ENCODE measurements around the gene PANK4. TPM values are rescaled to one million over a fixed set of nuclear protein-coding genes. Genes with fewer than 3 reads are reported as not detected.

PANK4 gene
- total and polyA plus RNA-seq, 2 of the 8 experiments (the other 6 are each of a cell fraction or from before 2014, with no cell fraction given): 20.1 to 29.7 TPM

DNA sequence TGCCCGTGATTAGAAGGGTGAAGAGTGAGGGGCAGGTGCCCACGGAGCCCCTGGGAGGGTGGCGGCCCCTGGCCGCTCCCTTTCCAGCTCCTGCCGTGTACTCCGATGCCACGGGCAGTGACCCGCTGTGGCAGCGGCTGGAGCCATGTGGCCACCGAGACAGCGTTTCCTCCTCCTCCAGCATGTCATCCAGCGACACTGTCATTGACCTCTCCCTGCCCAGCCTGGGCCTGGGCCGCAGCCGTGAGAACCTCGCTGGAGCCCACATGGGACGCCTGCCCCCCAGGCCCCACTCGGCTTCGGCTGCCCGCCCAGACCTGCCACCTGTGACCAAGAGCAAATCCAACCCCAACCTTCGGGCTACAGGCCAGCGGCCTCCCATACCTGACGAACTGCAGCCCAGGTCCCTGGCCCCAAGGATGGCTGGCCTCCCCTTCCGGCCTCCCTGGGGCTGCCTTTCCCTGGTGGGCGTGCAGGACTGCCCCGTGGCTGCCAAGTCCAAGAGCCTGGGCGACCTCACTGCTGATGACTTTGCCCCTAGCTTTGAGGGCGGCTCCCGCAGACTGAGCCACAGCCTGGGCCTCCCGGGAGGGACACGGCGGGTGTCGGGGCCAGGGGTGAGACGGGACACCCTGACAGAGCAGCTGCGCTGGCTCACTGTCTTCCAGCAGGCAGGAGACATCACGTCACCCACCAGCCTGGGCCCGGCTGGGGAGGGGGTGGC is 22.0 kb downstream of the PANK4 start (continued):
- TF ChIP-seq, protein P1, sequence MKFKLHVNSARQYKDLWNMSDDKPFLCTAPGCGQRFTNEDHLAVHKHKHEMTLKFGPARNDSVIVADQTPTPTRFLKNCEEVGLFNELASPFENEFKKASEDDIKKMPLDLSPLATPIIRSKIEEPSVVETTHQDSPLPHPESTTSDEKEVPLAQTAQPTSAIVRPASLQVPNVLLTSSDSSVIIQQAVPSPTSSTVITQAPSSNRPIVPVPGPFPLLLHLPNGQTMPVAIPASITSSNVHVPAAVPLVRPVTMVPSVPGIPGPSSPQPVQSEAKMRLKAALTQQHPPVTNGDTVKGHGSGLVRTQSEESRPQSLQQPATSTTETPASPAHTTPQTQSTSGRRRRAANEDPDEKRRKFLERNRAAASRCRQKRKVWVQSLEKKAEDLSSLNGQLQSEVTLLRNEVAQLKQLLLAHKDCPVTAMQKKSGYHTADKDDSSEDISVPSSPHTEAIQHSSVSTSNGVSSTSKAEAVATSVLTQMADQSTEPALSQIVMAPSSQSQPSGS (IDR thresholded peaks at IDR 0.05; ENCODE audit: low read length): no peak
- TF ChIP-seq BRCA1 (IDR thresholded peaks at IDR 0.05; ENCODE audit: low read depth, low read length): no peak
- no peak for TF ChIP-seq TCF12 (IDR thresholded peaks at IDR 0.05; ENCODE audit: low read depth, low read length)
- TF ChIP-seq CREB1 (IDR thresholded peaks at IDR 0.05): no peak

All from H1 (cell line).